SKM-1 (cell line): Measurements from ENCODE around the gene IFT122.
"Not testable (repeated sequence)": the region's sequence is repeated elsewhere in the genome, so short reads cannot be mapped to it uniquely, and the experiment has no call there.

Source experiments
- DNase-seq: peaks from one replicate; lab custom pipeline; 2025; ENCODE audit not compliant: unreplicated experiment; lab: John Stamatoyannopoulos, UW

Gene IFT122, protein sequence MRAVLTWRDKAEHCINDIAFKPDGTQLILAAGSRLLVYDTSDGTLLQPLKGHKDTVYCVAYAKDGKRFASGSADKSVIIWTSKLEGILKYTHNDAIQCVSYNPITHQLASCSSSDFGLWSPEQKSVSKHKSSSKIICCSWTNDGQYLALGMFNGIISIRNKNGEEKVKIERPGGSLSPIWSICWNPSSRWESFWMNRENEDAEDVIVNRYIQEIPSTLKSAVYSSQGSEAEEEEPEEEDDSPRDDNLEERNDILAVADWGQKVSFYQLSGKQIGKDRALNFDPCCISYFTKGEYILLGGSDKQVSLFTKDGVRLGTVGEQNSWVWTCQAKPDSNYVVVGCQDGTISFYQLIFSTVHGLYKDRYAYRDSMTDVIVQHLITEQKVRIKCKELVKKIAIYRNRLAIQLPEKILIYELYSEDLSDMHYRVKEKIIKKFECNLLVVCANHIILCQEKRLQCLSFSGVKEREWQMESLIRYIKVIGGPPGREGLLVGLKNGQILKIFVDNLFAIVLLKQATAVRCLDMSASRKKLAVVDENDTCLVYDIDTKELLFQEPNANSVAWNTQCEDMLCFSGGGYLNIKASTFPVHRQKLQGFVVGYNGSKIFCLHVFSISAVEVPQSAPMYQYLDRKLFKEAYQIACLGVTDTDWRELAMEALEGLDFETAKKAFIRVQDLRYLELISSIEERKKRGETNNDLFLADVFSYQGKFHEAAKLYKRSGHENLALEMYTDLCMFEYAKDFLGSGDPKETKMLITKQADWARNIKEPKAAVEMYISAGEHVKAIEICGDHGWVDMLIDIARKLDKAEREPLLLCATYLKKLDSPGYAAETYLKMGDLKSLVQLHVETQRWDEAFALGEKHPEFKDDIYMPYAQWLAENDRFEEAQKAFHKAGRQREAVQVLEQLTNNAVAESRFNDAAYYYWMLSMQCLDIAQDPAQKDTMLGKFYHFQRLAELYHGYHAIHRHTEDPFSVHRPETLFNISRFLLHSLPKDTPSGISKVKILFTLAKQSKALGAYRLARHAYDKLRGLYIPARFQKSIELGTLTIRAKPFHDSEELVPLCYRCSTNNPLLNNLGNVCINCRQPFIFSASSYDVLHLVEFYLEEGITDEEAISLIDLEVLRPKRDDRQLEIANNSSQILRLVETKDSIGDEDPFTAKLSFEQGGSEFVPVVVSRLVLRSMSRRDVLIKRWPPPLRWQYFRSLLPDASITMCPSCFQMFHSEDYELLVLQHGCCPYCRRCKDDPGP

DNA sequence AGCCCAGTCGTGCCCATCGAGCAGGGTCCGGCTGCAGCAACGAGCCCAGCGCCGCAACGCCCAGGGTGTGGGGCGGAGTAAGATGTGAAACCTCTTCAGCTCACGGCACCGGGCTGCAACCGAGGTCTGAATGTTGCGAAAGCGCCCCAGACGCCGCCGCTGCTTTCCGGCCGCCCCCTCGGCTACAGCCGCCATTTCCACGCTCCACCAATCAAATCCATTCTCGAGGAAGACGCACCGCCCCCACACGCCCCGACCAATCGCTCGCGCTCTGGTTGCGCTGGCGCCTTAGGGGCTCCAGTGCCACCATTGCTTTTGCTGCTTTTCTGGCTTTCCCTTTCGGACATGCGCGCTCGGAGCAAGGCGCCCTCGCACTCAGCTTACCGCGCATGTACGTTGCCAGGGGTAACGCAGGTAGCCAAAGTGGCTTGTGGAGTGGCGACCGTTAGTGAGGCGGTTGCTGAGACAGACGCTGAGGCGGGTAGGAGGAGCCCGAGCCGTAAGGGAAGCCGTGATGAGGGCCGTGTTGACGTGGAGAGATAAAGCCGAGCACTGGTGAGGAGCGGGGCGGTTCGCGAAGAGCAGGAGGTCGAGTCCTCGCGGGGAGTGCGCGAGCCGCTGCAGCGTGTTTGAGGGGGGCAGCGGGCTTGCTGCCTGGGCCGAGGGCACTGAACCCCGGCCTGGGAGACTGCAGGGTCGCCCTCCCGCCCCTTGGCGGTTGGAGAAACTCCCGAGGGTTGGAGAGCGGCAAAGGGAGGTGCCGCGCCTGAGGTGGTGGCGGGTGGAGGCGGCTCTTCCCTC, at the start of gene IFT122, which contains the start of gene MBD4:
Gene IFT122, plus strand, starts transcription at position 408 of the 801 bp plus-strand sequence. Its CDS starts 107 bp downstream, at position 515.
Gene MBD4, minus strand, starts transcription at position 132 of the 801 bp plus-strand sequence. Its CDS starts 115 bp downstream, at position 17.
- DNase-seq, result peak; percentile 96

DNA sequence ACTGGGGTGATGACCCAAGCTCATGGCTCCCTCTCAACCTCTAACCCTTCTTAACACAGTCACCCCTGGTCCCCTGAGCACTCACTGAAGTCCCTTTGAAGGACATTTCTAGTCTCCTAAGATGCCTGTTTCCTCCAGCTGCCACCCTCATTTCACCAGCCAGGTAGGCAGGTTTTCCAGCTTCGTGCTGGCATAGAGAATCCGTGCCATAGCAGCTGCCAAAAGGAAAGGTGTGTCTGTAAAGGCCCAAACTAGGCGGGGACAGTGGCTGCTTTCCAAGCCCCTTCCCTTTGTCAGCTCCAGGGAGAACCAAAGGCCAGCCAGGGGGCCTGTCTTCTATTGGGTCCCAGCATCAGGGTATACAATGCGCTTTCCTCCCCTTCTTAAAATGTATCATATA, 48.4 kb upstream of the IFT122 start:
- not testable (repeated sequence) for DNase-seq

DNA sequence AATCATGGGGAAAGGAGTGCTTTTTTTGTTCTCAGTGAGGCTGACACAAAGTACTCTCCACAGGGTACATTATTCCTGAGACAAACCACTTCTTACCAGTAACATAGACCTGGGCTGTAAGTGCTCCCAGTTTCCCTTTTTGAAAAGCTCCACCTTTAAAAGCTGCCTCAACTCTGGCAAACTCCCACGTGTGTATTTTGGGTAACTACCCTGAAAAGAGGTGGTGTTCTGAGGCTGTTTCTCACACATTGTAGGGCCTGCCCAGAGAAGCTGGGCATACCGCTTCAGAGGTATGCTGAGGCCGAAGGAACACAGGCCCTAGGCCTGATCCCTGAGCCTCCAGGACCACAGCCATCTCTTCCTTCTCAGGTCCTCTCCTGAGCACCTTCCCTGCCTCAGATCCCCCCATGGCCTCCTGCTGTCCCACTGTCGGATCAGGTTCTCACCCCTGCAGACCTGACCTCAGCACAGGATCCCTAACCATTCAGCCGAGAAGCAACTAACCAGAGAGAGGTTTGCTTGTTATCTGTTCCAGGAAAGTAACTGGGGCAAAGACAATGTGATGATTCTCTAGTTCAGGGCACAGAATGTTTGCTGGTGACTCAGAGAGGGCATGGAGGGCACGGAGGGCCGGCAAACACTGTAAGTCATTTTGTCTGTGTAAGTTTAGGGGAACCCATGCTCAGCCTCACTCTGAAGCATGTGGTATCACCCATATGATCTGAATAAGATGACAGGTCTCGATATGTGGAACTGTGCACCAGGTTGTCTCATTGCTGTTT, 47.7 kb upstream of the IFT122 start:
- DNase-seq, result not testable (repeated sequence)

DNA sequence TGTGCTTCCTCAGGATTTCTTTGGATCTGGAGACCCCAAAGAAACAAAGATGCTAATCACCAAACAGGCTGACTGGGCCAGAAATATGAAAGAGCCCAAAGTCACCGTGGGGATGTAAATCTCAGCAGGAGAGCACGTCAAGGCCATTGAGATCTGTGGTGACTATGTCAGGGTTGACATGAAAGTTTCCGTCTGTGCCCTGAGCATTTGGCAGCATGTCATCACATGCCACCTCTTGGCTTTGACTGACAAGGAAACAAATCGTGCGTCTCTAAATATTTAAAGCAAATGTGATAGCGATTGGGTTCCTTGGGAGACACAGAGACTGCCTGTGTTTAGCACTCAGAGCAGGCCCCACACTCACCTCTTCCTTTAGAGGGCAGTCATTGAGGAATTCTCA, 46.8 kb upstream of the IFT122 start:
- DNase-seq, result no peak

DNA sequence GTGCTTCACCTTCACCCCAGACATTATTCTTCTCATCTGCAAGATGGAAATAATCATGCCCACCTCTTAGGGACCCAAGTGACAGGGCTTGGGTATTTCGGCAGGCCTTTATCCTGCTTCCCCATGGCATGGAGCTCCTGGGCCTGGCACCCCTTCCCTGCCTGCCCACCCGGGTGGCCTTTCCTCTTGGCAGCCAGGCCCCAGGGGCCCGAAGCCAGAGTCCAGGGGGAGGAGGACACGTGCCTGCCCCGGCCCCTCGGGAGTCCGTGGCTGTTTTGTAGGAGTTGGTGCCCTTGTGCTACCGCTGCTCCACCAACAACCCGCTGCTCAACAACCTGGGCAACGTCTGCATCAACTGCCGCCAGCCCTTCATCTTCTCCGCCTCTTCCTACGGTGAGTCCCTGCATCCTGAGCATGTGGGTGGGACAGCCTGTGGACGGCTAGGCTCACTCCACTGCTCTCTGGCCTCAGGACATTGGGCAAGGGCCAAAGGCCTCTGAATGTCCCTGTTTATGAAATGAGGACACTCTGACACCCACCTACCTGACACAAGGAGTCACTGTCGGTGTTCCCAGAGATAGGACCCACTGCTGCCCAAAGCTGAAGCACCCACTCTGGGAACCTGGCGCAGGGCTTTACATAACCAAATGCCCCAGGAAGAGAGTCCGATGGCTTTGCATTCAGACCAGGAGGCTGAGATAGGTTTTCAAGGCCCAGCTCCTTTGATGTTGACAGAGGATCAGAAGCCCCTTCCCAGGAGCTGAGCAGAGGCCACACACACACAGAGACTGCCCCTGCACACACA, 46.1 kb upstream of the IFT122 start:
- DNase-seq, result not testable (repeated sequence)

DNA sequence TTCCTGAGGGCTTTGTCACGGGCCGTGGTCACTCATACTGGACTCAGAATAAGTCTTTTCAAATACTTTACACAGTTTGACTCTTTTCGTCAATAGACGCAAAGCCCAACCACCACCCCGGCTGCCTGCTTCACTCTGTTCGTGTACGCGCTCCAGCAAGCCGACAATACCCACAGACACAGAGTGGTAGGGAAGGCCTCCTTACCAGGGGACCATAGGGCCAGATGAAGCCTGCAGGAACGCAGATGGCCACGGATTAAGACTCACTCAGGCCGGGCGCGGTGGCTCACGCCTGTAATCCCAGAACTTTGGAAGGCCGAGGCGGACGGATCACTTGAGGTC, 41.2 kb upstream of the IFT122 start:
- DNase-seq, result no peak

DNA sequence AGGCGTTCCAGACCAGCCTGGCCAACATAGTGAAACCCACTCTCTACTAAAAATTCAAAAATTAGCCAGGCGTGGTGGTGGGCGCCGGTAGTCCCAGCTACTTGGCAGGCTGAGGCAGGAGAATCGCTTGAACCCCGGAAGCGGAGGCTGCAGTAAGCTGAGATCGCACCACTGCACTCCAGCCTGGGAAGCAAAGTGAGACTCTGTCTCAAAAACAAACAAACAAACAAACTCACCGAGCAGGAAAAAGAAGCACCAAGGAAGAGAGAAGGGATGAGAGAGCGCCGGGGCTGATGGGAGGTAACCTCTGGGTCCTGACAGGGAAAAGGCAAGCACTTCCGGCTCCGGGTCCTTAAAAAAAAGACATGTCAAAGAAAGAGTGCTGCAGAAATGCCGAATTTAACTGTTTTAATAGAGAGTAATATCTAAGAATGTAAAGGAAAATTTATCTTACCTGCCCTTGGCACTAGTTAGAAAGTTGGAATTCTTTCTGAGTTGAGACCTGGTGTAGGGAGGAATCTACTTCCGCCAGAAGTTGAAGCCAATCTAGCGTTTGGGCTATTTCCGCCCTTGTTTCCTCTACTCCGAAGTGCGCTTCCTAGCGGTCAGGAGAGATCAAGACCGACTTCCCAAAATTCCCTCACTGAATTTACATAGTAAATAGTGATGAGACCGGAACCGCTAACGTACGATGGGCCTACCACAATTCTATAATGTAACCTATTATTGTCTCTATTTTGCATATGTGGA, 40.7 kb upstream of the IFT122 start:
- peak; percentile 95 for DNase-seq

DNA sequence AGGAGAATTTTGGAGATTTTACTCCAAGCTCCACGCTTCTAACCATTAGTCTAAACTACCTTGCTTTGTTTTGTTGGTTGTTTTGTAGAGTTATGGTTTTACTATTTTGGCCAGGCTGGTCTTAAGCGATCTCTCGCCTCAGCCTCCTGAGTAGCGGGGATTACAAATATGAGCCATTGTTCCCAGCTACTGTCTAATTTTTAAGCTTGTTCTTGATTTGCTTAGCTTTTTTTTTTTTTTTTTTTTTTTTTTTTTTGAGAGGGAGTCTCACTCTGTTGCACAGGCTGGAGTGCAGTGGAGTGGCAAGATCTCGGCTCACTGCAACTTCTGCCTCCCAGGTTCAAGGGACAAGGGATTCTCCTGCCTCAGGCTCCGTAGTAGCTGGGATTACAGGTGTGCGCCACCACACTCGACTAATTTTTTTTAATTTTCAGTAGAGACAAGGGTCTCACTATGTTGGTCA, 40.1 kb upstream of the IFT122 start:
- no peak for DNase-seq

DNA sequence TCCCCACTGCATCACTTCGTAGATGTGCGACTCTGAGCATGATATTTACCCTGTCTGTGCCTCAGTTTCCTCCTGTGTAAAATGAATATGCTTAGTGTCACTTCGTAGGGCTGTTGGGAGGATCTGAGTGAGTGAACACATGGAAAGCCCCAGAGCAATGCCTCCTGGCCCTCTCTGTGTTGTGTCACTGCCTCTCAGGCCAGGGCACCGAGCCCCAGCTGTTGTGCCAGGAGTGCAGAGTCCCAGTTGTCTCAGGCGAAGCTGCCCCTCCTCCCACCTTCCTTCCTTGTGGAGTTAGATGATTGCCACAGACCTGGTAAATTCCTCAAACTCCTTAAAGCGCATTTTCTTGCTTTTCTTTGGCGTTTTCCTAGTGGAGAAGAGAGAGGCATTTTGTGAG, 37.8 kb upstream of the IFT122 start:
- no peak for DNase-seq

DNA sequence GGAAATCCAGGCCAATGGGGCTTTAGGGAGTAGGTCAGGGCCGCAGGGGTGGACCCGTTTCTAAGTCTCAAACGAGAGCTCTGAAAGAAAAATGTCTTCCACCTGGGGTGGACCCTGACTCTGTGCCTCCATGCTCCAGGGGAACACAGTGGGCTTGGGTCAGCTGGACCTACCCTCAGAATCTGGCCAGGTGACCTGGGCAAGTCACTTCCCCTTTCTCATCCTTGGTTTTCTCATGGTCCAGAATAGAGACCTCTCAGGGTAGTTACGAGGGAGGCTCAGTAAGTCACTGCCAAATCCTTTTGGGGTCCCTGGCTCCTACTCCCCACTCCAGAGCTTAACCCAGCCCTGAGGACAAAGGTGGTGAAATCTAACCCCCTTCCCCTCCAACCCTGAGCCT, 37.4 kb upstream of the IFT122 start:
- DNase-seq, result no peak

DNA sequence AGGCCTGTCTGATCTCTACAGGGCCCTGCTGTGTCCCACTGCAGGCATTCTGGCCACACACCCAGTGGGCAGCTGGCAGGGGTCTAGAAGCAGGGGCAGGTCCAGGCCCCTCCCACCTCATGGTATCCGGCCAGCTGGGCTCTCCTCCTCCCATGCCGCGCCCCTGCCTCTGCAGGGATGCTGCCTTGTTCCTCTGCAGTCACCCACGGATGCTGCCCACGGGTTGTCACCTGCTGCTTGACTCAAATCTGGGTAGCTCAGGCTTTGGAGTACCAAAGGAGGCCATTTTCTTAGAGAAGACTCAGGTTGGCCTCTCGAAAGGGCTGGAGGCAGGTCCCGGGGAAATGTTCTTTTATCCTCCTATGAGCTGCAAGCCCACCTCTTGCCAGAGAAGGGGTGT, 36.6 kb upstream of the IFT122 start:
- DNase-seq, result no peak

DNA sequence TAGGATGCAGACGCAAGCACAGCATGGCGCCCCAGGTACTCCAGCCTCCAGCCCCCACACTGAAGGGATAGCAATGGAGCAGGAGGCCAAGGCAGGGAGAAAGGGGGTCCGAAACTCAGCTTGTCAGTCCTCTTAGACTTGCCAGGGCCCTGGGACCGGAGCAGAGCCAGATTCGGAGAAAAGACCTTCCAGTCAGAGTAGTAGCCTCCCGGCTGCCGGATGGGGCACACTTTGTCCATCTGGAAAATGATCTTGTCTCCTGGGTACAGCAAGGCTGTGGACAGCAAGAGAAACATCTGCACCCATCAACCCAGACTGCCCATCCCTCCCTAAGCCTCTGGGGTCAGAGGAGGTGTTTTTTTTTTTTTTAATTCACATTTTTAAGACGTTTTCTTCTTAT, 35.9 kb upstream of the IFT122 start:
- DNase-seq, result no peak

DNA sequence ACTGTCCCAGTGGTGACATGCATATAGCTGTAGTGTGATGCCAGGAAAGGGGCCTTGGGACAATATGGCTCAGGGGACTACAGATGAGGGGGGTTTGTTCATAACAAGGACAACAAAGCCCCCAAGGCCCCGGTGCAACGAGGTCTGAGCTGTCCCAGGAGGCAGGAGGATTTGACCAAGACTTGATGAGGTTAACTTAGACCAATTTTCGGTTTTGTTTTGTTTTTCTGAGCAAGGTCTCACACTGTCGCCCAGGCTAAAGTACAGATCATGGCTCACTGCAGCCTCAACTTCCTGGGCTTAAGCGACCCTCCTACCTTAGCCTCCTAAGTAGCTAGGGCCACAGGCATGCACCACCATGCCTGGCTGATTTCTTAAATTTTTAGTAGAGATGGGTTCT, 35.4 kb upstream of the IFT122 start:
- DNase-seq, result no peak

DNA sequence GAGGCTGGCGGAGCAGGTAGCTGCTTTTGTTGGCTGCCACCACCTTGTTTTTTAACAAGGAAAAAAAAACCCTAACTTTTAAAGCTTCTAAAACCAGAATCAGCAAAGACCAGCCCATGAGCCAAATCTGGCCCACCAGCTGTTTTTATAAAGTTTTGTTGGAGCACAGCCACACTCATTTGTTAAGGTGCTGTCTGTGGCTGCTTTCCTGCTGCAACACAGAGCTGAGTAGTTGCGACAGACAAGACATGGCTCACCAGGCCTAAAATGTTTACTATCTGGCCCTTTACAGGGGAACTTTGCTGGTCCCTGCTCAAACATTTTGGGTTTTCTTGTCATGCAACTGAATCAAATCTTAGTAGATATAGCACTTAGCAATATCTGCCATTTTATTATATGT, 30.5 kb upstream of the IFT122 start:
- no peak for DNase-seq

DNA sequence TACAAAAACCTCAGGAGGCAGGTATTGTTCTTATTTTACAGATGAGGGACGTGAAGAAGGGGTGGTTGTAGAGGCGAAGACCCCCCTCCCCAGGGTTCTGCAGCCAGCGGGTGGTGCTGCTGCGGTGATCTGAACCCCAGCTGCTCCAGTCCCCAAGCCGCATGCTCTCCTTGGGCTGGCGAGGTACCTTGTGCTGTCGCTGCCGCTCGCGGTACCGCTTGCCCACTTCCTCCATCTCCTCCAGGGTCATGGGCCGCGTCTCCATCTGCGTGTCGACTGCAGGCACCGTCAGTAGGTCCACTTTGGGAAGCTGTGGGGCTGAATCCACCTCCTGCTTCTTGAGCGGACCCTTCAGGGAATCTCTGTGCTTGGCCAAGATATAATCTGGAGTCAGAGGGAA, 29.1 kb upstream of the IFT122 start:
- no peak for DNase-seq

DNA sequence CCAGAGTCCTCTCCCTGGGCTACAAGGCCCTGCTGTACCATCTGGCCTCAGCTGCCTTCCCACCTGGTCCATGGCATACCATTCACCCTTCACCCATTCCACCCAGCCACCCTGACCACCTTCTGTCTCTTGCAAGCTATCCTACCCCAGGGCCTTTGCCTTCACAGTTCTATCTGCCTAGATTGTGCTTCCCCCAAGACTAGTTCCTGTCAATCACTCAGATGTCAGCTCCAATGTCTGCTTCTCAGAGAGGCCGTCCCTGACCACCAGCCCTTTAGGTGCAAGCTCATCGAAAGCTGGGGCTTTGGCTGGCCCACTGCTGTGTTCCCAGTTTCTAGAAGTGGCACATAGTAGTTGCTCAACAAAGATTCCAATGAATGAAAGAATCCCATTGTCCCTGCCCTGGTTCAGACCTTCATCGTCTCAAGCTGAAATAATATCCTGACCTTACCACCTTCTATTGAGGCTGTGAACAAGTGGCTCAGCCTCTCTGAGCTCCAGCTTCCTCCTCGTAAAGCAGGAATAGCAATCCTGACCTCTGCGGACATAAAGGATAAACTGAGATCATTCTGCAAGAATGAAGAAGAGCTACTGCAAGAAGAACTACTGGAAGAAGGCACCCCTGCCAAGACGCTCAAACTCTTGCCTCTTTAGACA, 27.4 kb upstream of the IFT122 start:
- no peak for DNase-seq

DNA sequence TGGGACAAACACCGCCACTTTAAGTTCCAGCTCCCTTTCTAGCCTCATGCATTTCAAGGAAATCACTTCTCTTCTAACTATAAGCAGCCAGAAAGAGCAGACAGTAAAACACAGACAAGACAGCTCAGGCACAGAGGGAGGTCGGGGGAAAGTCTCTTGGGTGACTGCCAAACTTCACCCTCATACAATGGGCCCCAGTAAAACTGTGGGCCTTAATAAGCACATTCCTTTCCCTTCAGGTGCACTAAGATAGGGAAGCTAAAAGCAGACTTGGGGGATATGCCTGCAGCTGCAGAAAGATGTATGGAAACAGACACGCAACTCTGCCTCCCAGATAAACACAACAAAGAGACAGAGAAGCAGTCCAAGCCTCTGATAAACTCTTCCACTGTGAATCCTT, 26.8 kb upstream of the IFT122 start:
- not testable (repeated sequence) for DNase-seq
